Caco-2 (cell line): ENCODE results near the gene PROKR1. TPM values are rescaled to one million over a fixed set of nuclear protein-coding genes. Genes with fewer than 3 reads are reported as not detected.

Experiments
- BruUV-seq: library from RNA; stranded (reverse); fragments of 400-500 nt; replicated peaks from 2 replicates; lab custom pipeline; 2021; lab: Mats Ljungman, UMichigan
- CTCF ChIA-PET: fragments of 300-600 bp; sonication (Branson Sonifier 250); formaldehyde crosslinking; loops from one replicate; lab custom pipeline; 2022; ENCODE audit warnings: antibody characterized with exemption; lab: Charles Lee
- POLR2A ChIA-PET: fragments of 300-600 bp; sonication (Branson Sonifier 250); formaldehyde crosslinking; loops from one replicate; lab custom pipeline; 2022; ENCODE audit warnings: antibody characterized with exemption; lab: Charles Lee
- DNase-seq, 2 experiments: peaks; one replicate each; pipeline versions ENCODE4 v3.0.0 to v3.0.0-alpha.2; 2020 to 2022
- H3K27me3 ChIP-seq: replicated peaks from 2 replicates; pipeline ENCODE4 v1.6.0; 2011; ENCODE audit warnings: low read length; ENCODE audit not compliant: control insufficient read depth, insufficient read depth
- H3K36me3 ChIP-seq: 2 replicates; pipeline ENCODE4 v1.5.1; 2011; ENCODE audit warnings: low read length; ENCODE audit not compliant: control insufficient read depth, insufficient read depth
- H3K4me1 ChIP-seq: fragments of 250-450 bp; sonication (Bioruptor Pico); 2 replicates; pipeline ENCODE4 v1.5.1; 2020; ENCODE audit warnings: mild to moderate bottlenecking
- H3K4me3 ChIP-seq: 2 replicates; pipeline ENCODE4 v1.5.1; 2011; ENCODE audit warnings: low read depth, mild to moderate bottlenecking, control low read depth, low read length
- H3K9me3 ChIP-seq: fragments of 250-450 bp; sonication (Bioruptor Pico); 2 replicates; pipeline ENCODE4 v1.5.1; 2020; ENCODE audit warnings: mild to moderate bottlenecking, moderate library complexity
- H3K27ac Mint-ChIP-seq: one replicate; pipeline ENCODE4 v1.8.0; 2022; ENCODE audit warnings: mixed read lengths; ENCODE audit not compliant: unreplicated experiment
- H3K27me3 Mint-ChIP-seq: one replicate; pipeline ENCODE4 v1.8.0; 2022; ENCODE audit warnings: mixed read lengths; ENCODE audit not compliant: insufficient read depth, unreplicated experiment
- H3K36me3 Mint-ChIP-seq: one replicate; pipeline ENCODE4 v1.8.0; 2022; ENCODE audit warnings: mild to moderate bottlenecking, mixed read lengths; ENCODE audit not compliant: insufficient read depth, unreplicated experiment
- H3K4me1 Mint-ChIP-seq: one replicate; pipeline ENCODE4 v1.8.0; 2022; ENCODE audit warnings: low read depth, mixed read lengths; ENCODE audit not compliant: unreplicated experiment
- H3K4me3 Mint-ChIP-seq: one replicate; pipeline ENCODE4 v1.8.0; 2022; ENCODE audit warnings: mild to moderate bottlenecking, moderate library complexity, mixed read lengths; ENCODE audit not compliant: unreplicated experiment
- H3K9me3 Mint-ChIP-seq: one replicate; pipeline ENCODE4 v1.8.0; 2022; ENCODE audit warnings: mixed read lengths; ENCODE audit not compliant: unreplicated experiment
- CTCF ChIP-seq, 2 experiments: fragments of 200-600 bp in 1 of 2; IDR thresholded peaks; 1 replicate in 1 of 2; 2 replicates in 1 of 2; pipeline versions ENCODE4 v1.5.1 to v1.8.0; 2011 to 2022; ENCODE audit warnings: antibody characterized with exemption in 1 of 2, control low read depth in 1 of 2, inconsistent platforms in 1 of 2, low read depth in 1 of 2, low read length in 1 of 2, mild to moderate bottlenecking in 1 of 2, moderate library complexity in 1 of 2; ENCODE audit not compliant: insufficient read depth in 1 of 2, severe bottlenecking in 1 of 2, unreplicated experiment in 1 of 2
- intact Hi-C: fragments of 100-400 bp; cut with micrococcal nuclease; formaldehyde crosslinking; loops from one replicate; pipeline ENCODE4 v1.10.0; 2022; ENCODE audit not compliant: unreplicated experiment
- total RNA-seq: library from RNA; stranded (reverse); gene quantifications from 2 replicates; pipeline ENCODE4 v1.2.3, GENCODE V29; 2022

PROKR1 gene
- total RNA-seq, 1 experiment from 2014 or later, result 0.09 TPM

GRCh38 chr2:68693951-68694350 lies 50.6 kb downstream of the PROKR1 start:
- intact Hi-C loops, result no loop called here
- Mint-ChIP-seq H3K36me3 (no peaks in the 10 kb centered on the region), H3K9me3 (peaks cover 10% of the 10 kb centered on the region), H3K4me3 (no peak overlapping the region), H3K27ac (no peak overlapping the region), H3K4me1 (no peaks in the 10 kb centered on the region), H3K27me3 (peaks cover 2% of the 10 kb centered on the region)
- Histone ChIP-seq H3K4me1 (no peaks in the 10 kb centered on the region), H3K27me3 (no peaks in the 10 kb centered on the region), H3K4me3 (no peak overlapping the region), H3K36me3 (no peaks in the 10 kb centered on the region), H3K9me3 (peaks cover 11% of the 10 kb centered on the region; the same call in 1 of the 2 replicates)
- TF ChIP-seq CTCF (IDR thresholded peaks at IDR 0.05; ENCODE audit: insufficient read depth in 1 of 2, low read depth in 1 of 2, low read length in 1 of 2, severe bottlenecking in 1 of 2, unreplicated experiment in 1 of 2), result no peak
- CTCF ChIA-PET, result no interaction called here
- BruUV-seq, result no TSS peak
- POLR2A ChIA-PET, result no interaction called here
- no peak for DNase-seq

- H3K36me3 Mint-ChIP-seq, result no peaks in the 10 kb centered on the region
Measured at GRCh38 chr2:68695971-68696370, 52.6 kb downstream of the PROKR1 start.

GRCh38 chr2:68696554-68696953 lies 53.2 kb downstream of the PROKR1 start:
- Mint-ChIP-seq H3K9me3 (peaks cover 25% of the 10 kb centered on the region), H3K27me3 (peaks cover 4% of the 10 kb centered on the region), H3K36me3 (no peaks in the 10 kb centered on the region), H3K27ac (no peak overlapping the region), H3K4me1 (no peaks in the 10 kb centered on the region), H3K4me3 (no peak overlapping the region)
- Histone ChIP-seq H3K4me1 (no peaks in the 10 kb centered on the region), H3K27me3 (no peaks in the 10 kb centered on the region), H3K36me3 (no peaks in the 10 kb centered on the region), H3K9me3 (peaks cover 11% of the 10 kb centered on the region), H3K4me3 (no peak overlapping the region)
- no TSS peak for BruUV-seq
- intact Hi-C loops, result no loop called here
- POLR2A ChIA-PET, result no interaction called here
- TF ChIP-seq CTCF (IDR thresholded peaks at IDR 0.05; ENCODE audit: insufficient read depth in 1 of 2, low read depth in 1 of 2, low read length in 1 of 2, severe bottlenecking in 1 of 2, unreplicated experiment in 1 of 2), result no peak
- DNase-seq, result no peak
- CTCF ChIA-PET, result no interaction called here

More at GRCh38 chr2:68695971-68696370, 52.6 kb downstream of the PROKR1 start:
- Mint-ChIP-seq H3K27me3 (peaks cover 4% of the 10 kb centered on the region), H3K4me1 (no peaks in the 10 kb centered on the region), H3K4me3 (no peak overlapping the region), H3K9me3 (peaks cover 25% of the 10 kb centered on the region), H3K27ac (no peak overlapping the region)
- peaks cover 11% of the 10 kb centered on the region for H3K9me3 ChIP-seq
- ChIA-PET CTCF (no interaction called here), POLR2A (no interaction called here)
- H3K27me3 ChIP-seq, result no peaks in the 10 kb centered on the region
- DNase-seq, result no peak
- no peaks in the 10 kb centered on the region for H3K4me1 ChIP-seq
- TF ChIP-seq CTCF (IDR thresholded peaks at IDR 0.05; ENCODE audit: insufficient read depth in 1 of 2, low read depth in 1 of 2, low read length in 1 of 2, severe bottlenecking in 1 of 2, unreplicated experiment in 1 of 2), result no peak
- intact Hi-C loops, result no loop called here
- no TSS peak for BruUV-seq
- no peaks in the 10 kb centered on the region for H3K36me3 ChIP-seq
- H3K4me3 ChIP-seq, result no peak overlapping the region
